ENCODE results near the gene ZNF74. TPM values are rescaled to one million over a fixed set of nuclear protein-coding genes. Genes with fewer than 3 reads are reported as not detected.
A peak's percentile ranks its signal among the peaks of the same experiment; 100 is the strongest.

ZNF74 gene
- total and polyA plus RNA-seq, 2 donors (not counting 1 experiment from before 2014, with no cell fraction given) = 2.5 to 13.0 TPM

DNA sequence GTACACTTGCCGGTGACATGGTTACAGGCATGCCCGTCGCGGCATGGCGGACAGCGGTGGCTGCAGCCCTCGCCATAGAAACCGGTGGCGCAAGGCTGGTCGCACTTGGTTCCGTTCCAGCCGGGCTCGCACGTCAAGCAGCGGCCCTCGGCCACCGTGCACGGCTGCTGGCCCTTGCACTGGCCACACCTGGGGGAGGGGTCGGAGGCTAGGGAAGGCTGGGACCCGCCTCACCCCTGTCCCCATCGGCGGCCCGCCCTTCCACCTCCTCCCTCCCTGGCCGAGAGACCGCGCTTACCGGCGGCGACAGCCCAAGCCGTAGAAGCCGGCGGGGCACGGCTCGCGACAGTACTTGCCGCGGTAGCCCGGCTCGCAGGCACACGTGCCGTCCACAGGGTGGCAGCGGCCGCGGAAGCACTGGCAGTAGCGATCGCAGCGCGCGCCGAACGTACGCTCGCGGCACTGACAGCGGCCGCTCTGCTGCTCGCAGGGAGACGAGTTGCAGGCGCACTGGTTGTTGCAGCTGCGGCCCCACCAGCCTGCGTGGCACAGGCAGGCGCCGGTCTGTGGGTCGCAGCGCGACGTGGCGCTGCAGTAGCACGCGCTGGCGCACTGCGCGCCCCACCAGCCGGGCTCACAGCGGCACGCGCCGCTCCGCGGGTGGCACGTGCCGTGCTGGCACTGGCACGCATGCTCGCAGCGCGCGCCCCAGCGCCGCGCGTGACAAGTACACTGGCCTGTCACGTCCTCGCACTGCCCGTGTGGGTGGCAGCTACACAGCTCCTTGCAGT, 37.0 kb downstream of the ZNF74 start:
- peaks cover 32% of the 10 kb centered on the region for H3K79me2 ChIP-seq (ENCODE audit: control insufficient read depth, insufficient read depth, low read length)
- H3K4me3 ChIP-seq (replicated peaks in 1 of 4; ENCODE audit: control extremely low read depth in 1 of 4, insufficient read depth in 1 of 4, low read depth in 3 of 4, low read length in 4 of 4) = no peak overlapping the region
- H3K9ac ChIP-seq (ENCODE audit: insufficient read depth, low read length) = no peak overlapping the region
- no peaks in the 10 kb centered on the region for H3K27me3 ChIP-seq (ENCODE audit: control insufficient read depth, insufficient read depth, low read length)
- no peak overlapping the region for H2AFZ ChIP-seq (ENCODE audit: low read length)
- no peaks in the 10 kb centered on the region for H4K20me1 ChIP-seq (ENCODE audit: control insufficient read depth, extremely low read depth, insufficient read depth, low read length)
- H3K36me3 ChIP-seq (ENCODE audit: control insufficient read depth, insufficient read depth, low read length) = peaks cover 18% of the 10 kb centered on the region
- H3K4me1 ChIP-seq (ENCODE audit: control insufficient read depth, extremely low read depth, insufficient read depth, low read length) = peaks cover 9% of the 10 kb centered on the region
- peak; percentile 45 to 56 for DNase-seq (ENCODE audit: low read depth in 2 of 2)
- no peaks in the 10 kb centered on the region for H3K9me3 ChIP-seq (ENCODE audit: control insufficient read depth, insufficient read depth, low read depth, low read length)
- no peak overlapping the region for H3K4me2 ChIP-seq (ENCODE audit: extremely low read depth, insufficient read depth, low read length)
- TF ChIP-seq, protein P1, sequence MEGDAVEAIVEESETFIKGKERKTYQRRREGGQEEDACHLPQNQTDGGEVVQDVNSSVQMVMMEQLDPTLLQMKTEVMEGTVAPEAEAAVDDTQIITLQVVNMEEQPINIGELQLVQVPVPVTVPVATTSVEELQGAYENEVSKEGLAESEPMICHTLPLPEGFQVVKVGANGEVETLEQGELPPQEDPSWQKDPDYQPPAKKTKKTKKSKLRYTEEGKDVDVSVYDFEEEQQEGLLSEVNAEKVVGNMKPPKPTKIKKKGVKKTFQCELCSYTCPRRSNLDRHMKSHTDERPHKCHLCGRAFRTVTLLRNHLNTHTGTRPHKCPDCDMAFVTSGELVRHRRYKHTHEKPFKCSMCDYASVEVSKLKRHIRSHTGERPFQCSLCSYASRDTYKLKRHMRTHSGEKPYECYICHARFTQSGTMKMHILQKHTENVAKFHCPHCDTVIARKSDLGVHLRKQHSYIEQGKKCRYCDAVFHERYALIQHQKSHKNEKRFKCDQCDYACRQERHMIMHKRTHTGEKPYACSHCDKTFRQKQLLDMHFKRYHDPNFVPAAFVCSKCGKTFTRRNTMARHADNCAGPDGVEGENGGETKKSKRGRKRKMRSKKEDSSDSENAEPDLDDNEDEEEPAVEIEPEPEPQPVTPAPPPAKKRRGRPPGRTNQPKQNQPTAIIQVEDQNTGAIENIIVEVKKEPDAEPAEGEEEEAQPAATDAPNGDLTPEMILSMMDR (conservative IDR thresholded peaks at IDR 0.05 in 1 of 2, IDR thresholded peaks at IDR 0.05 in 1 of 2; ENCODE audit: low read depth in 1 of 2, low read length in 2 of 2) = peak in 1 of 2 donors; percentile 12
- TF ChIP-seq EZH2 (IDR thresholded peaks at IDR 0.05; ENCODE audit: low read length, missing control alignments) = no peak
- H3K27ac ChIP-seq (ENCODE audit: insufficient read depth, low read length) = no peak overlapping the region

DNA sequence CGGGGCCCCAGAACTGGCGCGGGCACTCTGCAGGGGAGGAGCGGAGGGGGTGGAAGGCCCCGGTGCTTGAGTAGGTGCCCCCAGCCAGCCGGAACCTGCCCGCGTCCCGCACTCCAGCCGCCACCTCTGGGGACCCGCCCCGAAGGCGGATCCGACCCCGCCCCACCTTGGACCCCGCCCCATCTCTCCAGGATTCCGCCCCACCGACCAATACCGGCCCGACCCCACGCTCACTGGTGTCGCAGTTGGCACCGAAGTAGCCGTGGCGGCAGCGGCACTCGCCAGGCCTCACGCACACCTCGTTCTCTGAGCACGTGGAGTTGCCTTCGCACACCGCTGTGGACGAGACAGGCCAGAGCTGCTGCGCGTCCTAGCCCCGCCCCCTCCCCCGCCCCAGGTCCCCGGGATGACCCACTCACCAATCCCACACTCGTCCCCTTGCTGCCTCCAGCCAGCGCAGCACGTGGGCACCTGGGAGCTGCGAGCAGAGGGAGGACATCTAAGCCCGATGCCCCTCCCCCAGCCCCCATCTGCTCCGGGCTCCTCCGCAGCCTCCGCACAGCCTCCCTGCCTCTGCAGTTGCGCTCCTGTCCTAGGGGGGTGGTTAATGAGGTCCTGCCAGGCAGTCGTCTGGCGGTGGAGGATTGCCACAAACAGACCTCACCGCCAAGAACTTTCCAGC, 37.7 kb downstream of the ZNF74 start:
- no peak overlapping the region for H3K4me2 ChIP-seq (ENCODE audit: extremely low read depth, insufficient read depth, low read length)
- DNase-seq (ENCODE audit: low read depth in 2 of 2) = no peak
- no peak overlapping the region for H3K27ac ChIP-seq (ENCODE audit: insufficient read depth, low read length)
- H3K27me3 ChIP-seq (ENCODE audit: control insufficient read depth, insufficient read depth, low read length) = no peaks in the 10 kb centered on the region
- peaks cover 18% of the 10 kb centered on the region for H3K36me3 ChIP-seq (ENCODE audit: control insufficient read depth, insufficient read depth, low read length)
- no peak overlapping the region for H3K9ac ChIP-seq (ENCODE audit: insufficient read depth, low read length)
- peaks cover 36% of the 10 kb centered on the region for H3K79me2 ChIP-seq (ENCODE audit: control insufficient read depth, insufficient read depth, low read length)
- H3K4me3 ChIP-seq (replicated peaks in 1 of 4; ENCODE audit: control extremely low read depth in 1 of 4, insufficient read depth in 1 of 4, low read depth in 3 of 4, low read length in 4 of 4) = no peak overlapping the region
- H4K20me1 ChIP-seq (ENCODE audit: control insufficient read depth, extremely low read depth, insufficient read depth, low read length) = no peaks in the 10 kb centered on the region
- TF ChIP-seq, protein P1 (conservative IDR thresholded peaks at IDR 0.05 in 1 of 2, IDR thresholded peaks at IDR 0.05 in 1 of 2; ENCODE audit: low read depth in 1 of 2, low read length in 2 of 2) = no peak
- no peak for TF ChIP-seq EZH2 (IDR thresholded peaks at IDR 0.05; ENCODE audit: low read length, missing control alignments)
- H2AFZ ChIP-seq (ENCODE audit: low read length) = no peak overlapping the region
- H3K9me3 ChIP-seq (ENCODE audit: control insufficient read depth, insufficient read depth, low read depth, low read length) = no peaks in the 10 kb centered on the region
- H3K4me1 ChIP-seq (ENCODE audit: control insufficient read depth, extremely low read depth, insufficient read depth, low read length) = peaks cover 11% of the 10 kb centered on the region

DNA sequence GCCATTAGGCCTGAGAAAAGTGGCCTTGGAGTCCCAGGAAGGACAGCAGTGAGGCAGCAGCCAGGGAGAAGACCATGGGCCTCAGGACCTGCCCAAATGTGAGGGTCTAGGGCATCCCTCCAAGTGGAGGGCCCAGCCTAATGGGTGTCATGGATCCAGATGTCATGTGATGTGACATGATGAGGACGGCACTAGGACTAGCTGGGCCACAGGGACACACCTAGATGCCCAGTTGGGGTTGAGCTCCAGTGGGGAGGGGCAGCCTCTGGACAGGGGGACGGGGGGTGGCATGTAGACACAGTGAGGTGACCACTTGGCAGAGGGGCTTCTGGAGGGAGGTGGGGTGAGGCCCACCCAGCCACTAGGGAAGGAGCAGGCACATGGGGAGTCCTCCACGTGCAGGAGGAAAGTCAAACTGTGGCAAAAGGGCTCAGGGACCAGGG, 38.3 kb downstream of the ZNF74 start:
- no peak overlapping the region for H3K27ac ChIP-seq (ENCODE audit: insufficient read depth, low read length)
- TF ChIP-seq EZH2 (IDR thresholded peaks at IDR 0.05; ENCODE audit: low read length, missing control alignments) = no peak
- TF ChIP-seq, protein P1 (conservative IDR thresholded peaks at IDR 0.05 in 1 of 2, IDR thresholded peaks at IDR 0.05 in 1 of 2; ENCODE audit: low read depth in 1 of 2, low read length in 2 of 2) = no peak
- no peak overlapping the region for H3K9ac ChIP-seq (ENCODE audit: insufficient read depth, low read length)
- no peaks in the 10 kb centered on the region for H3K9me3 ChIP-seq (ENCODE audit: control insufficient read depth, insufficient read depth, low read depth, low read length)
- H3K4me2 ChIP-seq (ENCODE audit: extremely low read depth, insufficient read depth, low read length) = no peak overlapping the region
- H4K20me1 ChIP-seq (ENCODE audit: control insufficient read depth, extremely low read depth, insufficient read depth, low read length) = no peaks in the 10 kb centered on the region
- H2AFZ ChIP-seq (ENCODE audit: low read length) = no peak overlapping the region
- peaks cover 43% of the 10 kb centered on the region for H3K79me2 ChIP-seq (ENCODE audit: control insufficient read depth, insufficient read depth, low read length)
- no peak overlapping the region for H3K4me3 ChIP-seq (replicated peaks in 1 of 4; ENCODE audit: control extremely low read depth in 1 of 4, insufficient read depth in 1 of 4, low read depth in 3 of 4, low read length in 4 of 4)
- H3K27me3 ChIP-seq (ENCODE audit: control insufficient read depth, insufficient read depth, low read length) = no peaks in the 10 kb centered on the region
- no peak for DNase-seq (ENCODE audit: low read depth in 2 of 2)
- H3K4me1 ChIP-seq (ENCODE audit: control insufficient read depth, extremely low read depth, insufficient read depth, low read length) = peaks cover 11% of the 10 kb centered on the region
- H3K36me3 ChIP-seq (ENCODE audit: control insufficient read depth, insufficient read depth, low read length) = peaks cover 16% of the 10 kb centered on the region

Measured in fibroblast of lung (primary cell).